AG09319 (cell line): Measurements from ENCODE around the gene THSD8.

Source experiments
- DNase-seq: peaks from one replicate; pipeline ENCODE4 v3.0.0-alpha.2; 2010; ENCODE audit warnings: low read depth; ENCODE audit errors: extremely low read depth
- CTCF ChIP-seq: IDR thresholded peaks from 2 replicates; pipeline ENCODE4 v1.5.1; 2011; ENCODE audit warnings: low read depth, mild to moderate bottlenecking, inconsistent platforms, low read length, moderate library complexity

THSD8 gene

GRCh38 chr19:12825254-12826131 is 23.6 kb downstream of the THSD8 start:
- peak; percentile 31 for TF ChIP-seq CTCF
- DNase-seq: no peak

- no peak for TF ChIP-seq CTCF
- DNase-seq: no peak
Observed at GRCh38 chr19:12828494-12828893, 26.6 kb downstream of the THSD8 start.

- no peak for TF ChIP-seq CTCF
- DNase-seq: no peak
Observed at GRCh38 chr19:12833418-12833737, 31.5 kb downstream of the THSD8 start.

GRCh38 chr19:12833738-12834565 is 32.1 kb downstream of the THSD8 start:
- no peak for TF ChIP-seq CTCF
- DNase-seq: no peak

- DNase-seq: no peak
- TF ChIP-seq CTCF: no peak
Observed at GRCh38 chr19:12834566-12834943, 32.7 kb downstream of the THSD8 start, which contains the start of gene RTBDN. Gene RTBDN, minus strand, starts transcription at chr19:12834579. Its CDS starts 4,600 bp downstream, at chr19:12829979.

GRCh38 chr19:12834976-12835757 is 33.3 kb downstream of the THSD8 start:
- no peak for DNase-seq
- no peak for TF ChIP-seq CTCF
